HepG2 (cell line): ENCODE measurements around the gene CPNE4.

Source experiments
- PAX8 ChIP-seq: sonication (generic); formaldehyde crosslinking; IDR thresholded peaks from 2 replicates; pipeline ENCODE4 v1.8.0; 2022; ENCODE audit warnings: mild to moderate bottlenecking, missing genetic modification reagents, borderline replicate concordance
- TF ChIP-seq, protein P1 (sequence below): sonication (generic); formaldehyde crosslinking; conservative IDR thresholded peaks from 2 replicates; pipeline ENCODE4 v1.4.0; 2020; ENCODE audit warnings: missing genetic modification reagents

DNA sequence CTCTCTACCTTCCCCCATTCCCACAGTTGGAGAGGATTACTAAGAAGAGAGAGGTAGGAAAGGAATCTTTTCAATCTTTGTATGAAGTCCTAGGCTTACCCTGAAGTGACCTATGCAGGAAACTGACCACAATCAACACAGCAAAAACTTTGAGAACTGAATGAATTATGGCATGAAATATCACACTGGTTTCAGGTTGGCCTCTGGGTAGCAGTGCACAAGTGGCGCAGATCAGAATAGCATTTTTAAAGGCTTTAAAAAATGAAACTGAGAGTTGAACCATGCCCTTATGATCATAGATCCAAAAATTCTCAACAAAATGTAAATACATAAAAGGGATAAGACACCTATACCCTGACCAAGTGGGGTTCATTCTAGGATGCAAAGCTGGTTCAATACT lies 198.9 kb downstream of the CPNE4 start:
- no peak for TF ChIP-seq PAX8 (CRISPR knock-in tag)
- TF ChIP-seq, protein P1, sequence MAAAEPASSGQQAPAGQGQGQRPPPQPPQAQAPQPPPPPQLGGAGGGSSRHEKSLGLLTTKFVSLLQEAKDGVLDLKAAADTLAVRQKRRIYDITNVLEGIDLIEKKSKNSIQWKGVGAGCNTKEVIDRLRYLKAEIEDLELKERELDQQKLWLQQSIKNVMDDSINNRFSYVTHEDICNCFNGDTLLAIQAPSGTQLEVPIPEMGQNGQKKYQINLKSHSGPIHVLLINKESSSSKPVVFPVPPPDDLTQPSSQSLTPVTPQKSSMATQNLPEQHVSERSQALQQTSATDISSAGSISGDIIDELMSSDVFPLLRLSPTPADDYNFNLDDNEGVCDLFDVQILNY (CRISPR knock-in tag), result no peak
